CD4-positive, alpha-beta T cell treated with Interleukin-12 subunit alpha and Interleukin-12 subunit beta, for 1 hour (primary cell): Measurements from ENCODE around the gene SUSD6.
A peak's percentile ranks its signal among the peaks of the same experiment; 100 is the strongest.
"Not testable (repeated sequence)": the region's sequence is repeated elsewhere in the genome, so short reads cannot be mapped to it uniquely, and the experiment has no call there.

Experiments used
- DNase-seq: peaks from one replicate; pipeline ENCODE4 v3.0.0-alpha.2; 2020

Gene SUSD6

DNA sequence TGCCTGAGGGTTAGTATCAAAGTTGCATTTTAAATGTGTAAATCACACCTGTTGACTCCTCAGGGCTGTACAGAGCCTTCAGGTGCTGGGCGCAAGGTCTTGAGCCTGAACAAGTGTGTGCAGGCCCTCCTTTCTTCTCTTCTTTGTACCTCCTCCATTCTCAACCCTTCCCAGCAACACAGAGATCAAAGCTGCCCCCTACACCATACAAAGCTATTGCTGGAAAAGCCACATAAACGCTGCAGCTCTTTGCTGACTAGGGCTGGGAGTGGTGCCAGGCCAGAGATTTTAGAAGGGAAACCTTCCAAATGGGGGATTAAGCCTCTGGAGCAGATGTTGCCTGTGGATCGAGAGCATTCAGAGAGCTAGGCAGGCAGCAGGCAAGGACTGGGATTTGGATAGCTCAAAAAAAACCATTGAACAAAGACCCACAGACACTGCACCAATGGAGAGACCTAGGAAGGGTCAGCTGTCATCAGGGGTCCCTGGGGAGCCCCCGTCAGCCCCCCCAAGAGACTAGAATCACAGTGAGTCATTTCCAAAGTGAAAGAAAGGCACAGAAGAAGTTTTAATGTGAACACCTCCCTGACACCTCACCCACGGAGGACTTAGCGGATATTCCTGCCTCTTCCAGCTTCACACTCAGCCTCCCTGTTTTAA lies 18.2 kb upstream of the SUSD6 start:
- DNase-seq, result no peak

GRCh38 chr14:69594846-69595245 lies 16.6 kb upstream of the SUSD6 start:
- DNase-seq, result no peak

DNA sequence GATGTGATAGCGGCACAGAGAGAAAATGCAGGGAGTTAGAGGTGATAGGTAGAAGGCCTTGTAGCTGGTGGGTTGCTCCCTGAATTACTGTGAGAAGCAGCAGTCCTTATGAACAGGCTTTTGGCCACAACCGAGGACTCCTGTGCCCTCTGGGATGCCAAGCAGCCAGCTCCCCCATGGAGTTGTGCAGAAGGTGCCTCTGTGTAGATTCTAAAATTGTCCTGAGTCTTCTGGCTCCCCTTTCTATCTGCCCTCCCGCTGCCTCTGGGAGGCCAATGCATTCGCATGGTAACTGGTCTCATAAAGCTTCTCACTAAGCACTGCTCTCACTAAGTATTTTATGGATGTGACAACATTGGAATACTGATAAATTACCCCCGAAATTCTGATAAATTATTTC lies 16.1 kb upstream of the SUSD6 start:
- DNase-seq, result no peak

GRCh38 chr14:69599431-69599830 lies 12.0 kb upstream of the SUSD6 start:
- not testable (repeated sequence) for DNase-seq

GRCh38 chr14:69600304-69600891 lies 11.0 kb upstream of the SUSD6 start:
- DNase-seq, result no peak

GRCh38 chr14:69605738-69606137 lies 5.7 kb upstream of the SUSD6 start:
- DNase-seq, result no peak

DNA sequence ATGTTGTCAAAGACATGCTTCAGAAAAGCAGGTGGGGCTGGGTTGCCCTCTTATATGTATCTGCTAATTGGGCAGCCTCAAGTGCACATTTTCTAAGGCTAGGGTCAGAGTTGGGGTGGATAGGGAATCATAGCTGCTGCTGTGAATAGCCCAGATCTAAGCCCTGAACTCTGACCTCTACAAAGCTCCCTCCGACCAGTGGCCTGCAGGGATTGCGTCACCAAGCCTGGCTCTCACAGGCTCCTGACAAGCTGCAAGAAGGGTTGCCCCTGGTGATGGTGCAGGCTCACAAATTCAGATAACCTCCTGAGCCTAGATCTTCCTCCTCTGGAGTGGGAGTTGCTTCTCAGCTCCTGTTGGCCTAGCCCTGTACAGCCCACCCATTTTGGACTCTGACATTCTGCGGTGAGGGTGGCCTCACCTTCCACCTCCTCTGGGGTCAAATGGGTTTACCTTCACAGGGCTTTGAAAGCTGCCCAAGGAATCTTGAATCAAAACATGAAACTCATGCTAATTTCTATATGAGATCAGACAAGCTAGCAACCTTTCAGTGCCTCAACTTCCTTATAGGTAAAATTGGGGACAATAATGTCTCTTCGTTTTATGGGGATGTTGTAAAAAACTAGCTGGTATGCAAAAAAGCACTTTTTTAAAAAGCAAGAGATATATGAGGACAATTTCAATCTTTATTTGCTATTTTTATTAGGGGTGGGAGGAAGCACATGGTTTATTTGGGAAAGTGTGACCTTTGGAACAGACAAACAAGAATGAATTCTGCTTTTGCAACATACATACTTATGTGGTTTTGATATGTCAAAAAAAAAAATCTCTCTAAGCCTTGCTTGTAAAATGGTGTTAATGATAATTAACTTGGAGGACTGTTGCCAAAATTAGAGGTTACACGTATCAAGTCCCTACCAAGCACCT lies 4.9 kb upstream of the SUSD6 start:
- DNase-seq, result no peak

DNA sequence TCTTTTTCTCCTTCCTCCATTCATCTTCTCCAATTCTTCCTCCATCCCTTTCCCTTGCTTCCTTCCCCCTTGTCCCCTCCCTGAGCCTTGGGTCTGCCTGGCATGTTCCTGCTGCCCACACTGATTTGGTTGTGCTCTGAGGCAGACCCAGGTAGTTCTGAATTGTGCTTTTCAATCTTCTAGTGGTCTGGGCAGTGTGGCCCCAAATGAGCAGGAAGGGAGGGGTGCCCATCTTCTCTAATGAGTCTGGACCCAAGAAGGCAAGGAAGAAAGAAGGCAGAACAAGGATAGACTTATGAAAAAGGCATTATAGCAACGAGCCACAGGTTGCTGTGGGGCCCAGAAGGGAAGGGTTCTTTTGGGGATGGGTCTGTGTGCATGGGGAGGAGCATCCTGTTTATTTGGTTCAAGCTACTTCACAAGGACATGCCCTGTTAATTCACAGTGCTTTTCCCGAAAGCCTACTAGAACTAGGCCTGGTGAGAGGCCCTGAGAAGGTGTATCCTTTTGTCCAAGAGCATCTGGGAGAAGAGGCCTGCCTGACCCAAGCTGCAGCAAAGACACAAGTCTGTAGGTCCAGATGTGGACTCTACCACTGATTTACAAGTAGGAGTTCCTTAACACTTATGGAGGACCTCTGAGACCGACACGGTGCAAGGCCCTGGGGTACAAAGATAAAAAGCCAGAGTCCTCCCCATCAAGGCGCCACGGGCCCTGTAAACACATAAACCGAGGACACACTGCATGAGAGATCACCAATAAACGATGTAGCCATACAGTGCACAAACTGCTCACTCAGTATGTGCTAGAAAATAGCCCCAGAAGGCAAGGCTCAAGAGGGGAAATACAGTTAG lies 1.1 kb upstream of the SUSD6 start:
- DNase-seq, result no peak

DNA sequence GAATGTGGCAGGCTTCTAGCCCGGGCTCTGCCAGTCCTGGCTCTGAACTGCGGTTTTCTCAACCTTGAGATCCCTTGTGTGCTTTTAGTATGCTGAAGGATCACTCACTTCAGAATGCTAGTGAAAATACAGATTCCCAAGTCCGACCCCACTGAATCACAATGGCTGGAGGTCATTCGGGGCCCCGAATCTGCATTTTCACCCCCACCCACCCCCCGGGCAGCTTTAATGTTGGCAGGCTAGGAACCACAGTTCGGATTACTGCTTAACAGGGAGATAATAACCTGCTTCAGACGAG lies 573 bp upstream of the SUSD6 start:
- no peak for DNase-seq

- DNase-seq, result peak; percentile 48
These were observed 802 bp downstream of the SUSD6 start for GRCh38 chr14:69612014-69612782.

GRCh38 chr14:69612783-69613130 lies 1.4 kb downstream of the SUSD6 start:
- peak; percentile 35 for DNase-seq

DNA sequence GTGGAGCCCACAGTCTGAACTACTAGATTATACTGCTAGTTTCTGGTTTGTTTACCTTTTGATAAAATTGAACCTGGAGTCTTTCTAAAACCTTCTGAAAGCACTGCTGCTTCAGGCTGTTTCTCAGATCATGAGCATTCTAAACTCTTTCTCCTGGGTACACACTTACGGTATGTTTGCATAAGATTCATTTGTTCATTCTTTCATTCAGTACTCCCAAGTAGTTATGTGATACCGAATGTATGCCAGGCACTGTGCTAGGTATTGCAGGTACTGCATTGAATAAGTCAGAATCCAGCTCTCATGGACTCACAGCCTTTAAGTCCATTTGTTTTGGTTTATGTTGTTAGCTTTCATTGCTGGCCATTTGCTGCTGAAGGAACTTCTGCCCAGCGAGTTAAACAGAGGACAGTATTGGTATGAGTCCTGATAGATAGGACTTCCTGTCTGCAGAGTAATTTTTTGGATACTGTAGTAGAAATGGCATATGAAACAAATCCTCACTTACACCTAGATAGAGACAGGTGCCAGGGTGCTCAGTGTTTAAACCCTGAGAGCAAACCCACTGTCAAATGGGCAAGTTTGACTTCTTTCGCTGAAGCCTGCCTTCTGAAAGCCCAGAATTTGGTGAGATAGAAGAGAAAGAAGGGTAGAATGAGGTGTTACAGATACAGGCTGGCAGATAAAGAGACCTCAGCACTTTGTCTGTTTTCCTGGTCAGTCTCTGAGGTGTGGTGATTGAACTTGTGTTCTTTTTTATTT lies 2.1 kb downstream of the SUSD6 start:
- no peak for DNase-seq

GRCh38 chr14:69614592-69614991 lies 3.2 kb downstream of the SUSD6 start:
- peak; percentile 42 for DNase-seq

GRCh38 chr14:69615121-69615495 lies 3.7 kb downstream of the SUSD6 start:
- no peak for DNase-seq

DNA sequence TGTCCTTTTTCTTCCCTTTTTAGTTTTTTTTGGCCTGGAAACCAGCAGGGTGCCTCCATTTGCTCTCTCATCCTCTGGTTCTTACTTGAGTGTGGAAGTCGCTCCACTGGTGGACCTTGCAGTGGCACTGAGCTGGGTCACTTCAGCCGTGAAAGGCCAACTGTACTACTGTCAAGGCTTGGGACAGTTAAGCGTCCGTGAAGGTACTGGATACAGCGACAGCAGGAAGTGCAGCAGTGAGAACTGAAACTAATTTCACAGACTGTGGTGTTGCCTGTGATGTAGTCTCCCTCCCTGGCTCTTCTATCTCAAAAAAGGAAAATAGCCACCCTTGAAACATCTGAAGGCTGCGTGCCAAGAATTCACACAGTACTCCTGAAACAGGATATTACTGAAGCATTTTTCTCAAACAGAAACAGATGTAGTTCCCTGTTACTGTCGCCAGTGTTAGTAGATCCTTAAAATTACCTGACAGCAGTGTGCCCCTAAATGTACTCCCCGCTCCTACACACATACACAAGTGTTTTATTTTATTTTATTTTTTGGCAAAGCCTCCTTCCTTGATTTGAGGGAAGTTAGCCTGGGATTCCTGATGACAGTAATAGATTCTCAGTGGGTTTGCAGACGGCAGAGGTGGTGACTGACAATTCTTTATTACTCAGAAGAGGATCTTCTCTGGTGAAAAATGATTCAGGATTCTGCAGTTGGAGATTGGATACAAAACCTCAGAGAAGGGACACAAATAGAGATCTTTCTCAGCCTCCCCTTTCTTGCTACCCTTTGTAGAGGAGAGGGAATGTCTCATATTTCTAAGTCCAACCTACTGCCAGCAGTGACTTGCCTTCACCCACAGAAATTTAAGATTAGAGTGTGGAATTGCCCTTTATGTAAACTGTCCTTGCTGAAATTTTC lies 4.4 kb downstream of the SUSD6 start:
- peak; percentile 64 for DNase-seq

- no peak for DNase-seq
These were observed 5.0 kb downstream of the SUSD6 start for GRCh38 chr14:69616408-69616773.

GRCh38 chr14:69617796-69618195 lies 6.4 kb downstream of the SUSD6 start:
- DNase-seq, result no peak

DNA sequence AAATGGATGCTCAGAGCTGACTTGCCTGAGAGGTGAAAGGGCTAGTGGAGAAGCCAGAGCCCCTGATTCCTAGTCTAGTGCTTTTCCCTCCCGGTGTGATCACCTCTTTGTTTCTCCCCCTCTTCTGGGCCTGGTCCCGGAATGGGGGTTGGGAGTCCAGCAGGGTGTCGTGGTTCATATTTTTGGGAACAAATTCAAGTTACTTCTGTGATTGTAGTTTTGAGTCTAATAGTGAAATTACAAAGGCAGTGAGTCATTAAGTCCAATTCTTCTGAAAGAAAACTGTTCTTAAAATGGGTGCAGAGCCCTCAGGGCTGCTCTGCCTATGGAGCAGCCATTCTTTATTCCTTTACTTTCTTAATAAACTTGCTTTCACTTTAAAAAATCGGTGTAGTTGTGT lies 7.6 kb downstream of the SUSD6 start:
- no peak for DNase-seq

DNA sequence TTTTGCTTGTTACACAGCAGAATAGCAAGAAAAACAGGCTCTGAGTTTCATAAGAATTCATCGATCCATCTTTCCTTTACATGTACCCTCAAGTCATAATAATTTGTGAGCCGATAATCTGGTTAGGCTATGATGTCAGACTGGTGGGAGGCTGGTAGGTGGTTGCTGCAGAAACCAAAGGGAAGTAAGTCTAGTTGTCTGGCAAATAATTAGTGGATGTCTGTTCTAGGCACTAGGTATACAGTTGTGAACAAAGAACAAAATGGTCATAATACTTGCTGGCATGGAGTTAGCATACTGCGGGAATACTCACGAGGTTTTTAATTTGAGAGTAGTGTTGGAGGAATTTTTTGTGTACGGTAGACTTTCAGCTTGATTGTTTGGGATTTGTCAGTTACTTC lies 8.8 kb downstream of the SUSD6 start:
- DNase-seq, result no peak

GRCh38 chr14:69620981-69621380 lies 9.6 kb downstream of the SUSD6 start:
- no peak for DNase-seq

GRCh38 chr14:69624136-69624535 lies 12.7 kb downstream of the SUSD6 start:
- no peak for DNase-seq
